T47D (cell line): ENCODE results near the gene FBXO31.

Experiments used
- DNase-seq, 2 experiments: peaks; one replicate each; pipeline versions ENCODE4 v3.0.0 to v3.0.0-alpha.2; 2011 to 2012; ENCODE audit warnings: low read depth in 1 of 2, low spot score in 1 of 2
- JUND ChIP-seq: IDR thresholded peaks from 2 replicates; pipeline ENCODE4 v1.6.1; 2012; ENCODE audit warnings: low read depth
- in situ Hi-C: cut with HindIII; loops from 2 replicates; pipeline ENCODE4 v1.10.0; 2016; ENCODE audit warnings: low sequenced_read_pairs, low pct_unique_long_range_greater_than_20kb

The FBXO31 gene

DNA sequence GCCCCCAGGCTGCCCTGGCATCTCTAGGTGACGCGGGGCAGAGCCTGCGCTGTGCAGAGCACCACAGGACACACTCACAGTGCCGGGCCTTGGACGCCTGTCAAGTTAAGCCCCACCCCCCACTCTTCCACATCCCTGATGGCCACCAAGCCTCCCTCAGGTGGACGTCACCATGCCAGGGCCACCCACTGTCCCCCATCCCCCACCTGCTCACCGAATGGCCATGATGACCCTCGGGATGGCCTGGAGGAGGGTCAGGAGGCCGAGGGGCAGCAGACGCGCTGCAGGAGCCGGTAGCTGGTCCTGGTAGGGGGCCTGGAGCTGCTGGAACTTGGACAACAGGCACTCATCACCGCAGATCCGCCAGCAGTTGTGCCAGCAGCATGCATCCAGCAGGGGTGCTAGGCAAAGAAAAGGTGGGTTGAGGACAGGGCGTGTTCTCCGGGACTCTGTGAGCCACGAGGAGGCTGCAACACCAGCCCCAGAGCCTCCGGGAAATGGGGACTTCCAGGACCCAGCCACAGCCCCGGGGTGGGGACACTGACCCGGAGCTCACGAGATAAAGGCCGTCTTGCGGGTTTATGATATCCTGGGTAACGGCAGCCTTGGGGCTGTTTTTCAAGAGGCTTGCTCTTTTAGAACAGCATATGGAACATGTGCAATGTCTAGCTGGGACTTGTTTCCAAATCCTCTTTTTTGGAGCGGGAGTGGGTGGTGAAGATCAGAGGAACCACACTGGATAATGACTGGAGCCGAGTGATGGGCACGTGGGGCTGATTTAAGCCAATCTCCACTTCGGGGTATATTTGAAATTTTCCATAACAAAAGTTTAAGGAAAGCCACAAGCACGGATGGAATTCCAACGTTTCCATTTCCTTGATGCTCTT, 77.8 kb downstream of the FBXO31 start:
- DNase-seq = no peak
- no peak for TF ChIP-seq JUND
- in situ Hi-C loops = no loop called here

DNA sequence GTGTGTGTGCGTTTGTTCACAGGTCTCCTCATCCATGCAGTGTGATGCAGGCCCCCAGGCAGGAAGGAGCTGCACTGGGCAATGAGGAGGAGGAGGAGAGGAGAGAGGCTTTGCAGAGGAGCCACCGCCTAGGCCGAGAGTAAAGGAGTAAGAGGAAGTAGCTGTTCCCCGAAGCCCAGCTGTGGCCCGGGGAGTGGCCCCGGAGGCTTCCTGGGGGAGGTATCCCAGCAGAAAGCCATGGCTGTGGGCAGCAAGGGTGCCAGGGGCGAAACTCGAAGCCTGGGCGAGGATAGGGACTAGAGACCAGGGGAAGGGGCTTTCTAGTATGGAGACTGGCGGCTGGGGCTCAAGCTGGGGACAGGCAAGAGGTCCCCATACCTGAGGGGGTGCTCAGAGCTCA, 78.6 kb downstream of the FBXO31 start:
- no peak for DNase-seq
- TF ChIP-seq JUND = no peak
- in situ Hi-C loops = no loop called here

DNA sequence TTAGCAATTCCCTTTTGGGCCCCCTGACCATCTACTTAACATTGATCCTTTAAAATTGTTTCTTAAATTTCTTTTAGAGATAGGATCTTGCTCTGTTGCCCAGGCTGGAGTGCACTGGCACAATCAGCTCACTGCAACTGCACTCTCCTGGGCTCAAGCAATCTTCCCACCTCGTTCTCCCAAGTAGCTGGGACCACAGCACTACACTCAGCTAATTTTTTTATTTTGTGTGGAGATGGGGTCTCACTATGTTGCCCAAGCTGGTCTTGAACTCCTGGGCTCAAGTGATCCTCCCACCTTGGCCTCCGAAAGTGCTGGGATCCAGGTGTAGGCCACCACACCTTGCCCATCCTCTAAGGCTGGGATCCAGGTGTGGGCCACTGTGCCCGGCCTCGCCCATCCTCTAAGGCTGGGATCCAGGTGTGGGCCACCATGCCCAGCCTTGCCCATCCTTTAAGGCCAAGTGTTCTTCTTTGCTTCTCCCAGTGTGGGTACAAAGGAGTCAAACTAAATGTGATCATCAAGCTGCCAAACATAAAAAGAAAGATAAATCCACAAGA, 79.5 kb downstream of the FBXO31 start:
- in situ Hi-C loops = no loop called here

DNA sequence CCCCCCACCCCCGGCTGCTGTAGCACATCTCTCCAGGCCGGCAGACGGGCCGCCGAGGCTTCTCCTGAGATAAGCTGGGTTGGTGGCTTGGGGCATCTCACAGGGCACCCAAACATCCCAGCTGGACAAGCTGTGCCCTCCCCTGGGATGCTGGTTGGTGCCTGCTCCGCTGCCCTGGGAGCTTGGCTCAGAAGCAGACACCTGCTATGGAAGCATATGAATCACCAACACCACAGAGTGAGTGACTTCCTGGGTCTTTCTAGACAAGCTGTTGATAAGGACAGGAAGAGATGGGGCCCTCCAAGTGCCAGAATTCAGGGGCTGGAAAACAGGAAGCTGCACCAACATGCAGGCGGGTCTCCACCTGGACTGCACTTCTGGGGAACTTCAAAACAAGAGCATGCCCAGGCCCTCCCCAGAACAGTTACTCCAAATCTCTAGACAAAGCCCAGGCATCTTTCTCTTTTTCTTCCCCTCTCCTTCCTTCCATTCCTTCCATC, 80.1 kb downstream of the FBXO31 start:
- no peak for DNase-seq
- TF ChIP-seq JUND = no peak
- in situ Hi-C loops = no loop called here

More for the DNA sequence above, 79.5 kb downstream of the FBXO31 start:
- DNase-seq = no peak
- no peak for TF ChIP-seq JUND

DNA sequence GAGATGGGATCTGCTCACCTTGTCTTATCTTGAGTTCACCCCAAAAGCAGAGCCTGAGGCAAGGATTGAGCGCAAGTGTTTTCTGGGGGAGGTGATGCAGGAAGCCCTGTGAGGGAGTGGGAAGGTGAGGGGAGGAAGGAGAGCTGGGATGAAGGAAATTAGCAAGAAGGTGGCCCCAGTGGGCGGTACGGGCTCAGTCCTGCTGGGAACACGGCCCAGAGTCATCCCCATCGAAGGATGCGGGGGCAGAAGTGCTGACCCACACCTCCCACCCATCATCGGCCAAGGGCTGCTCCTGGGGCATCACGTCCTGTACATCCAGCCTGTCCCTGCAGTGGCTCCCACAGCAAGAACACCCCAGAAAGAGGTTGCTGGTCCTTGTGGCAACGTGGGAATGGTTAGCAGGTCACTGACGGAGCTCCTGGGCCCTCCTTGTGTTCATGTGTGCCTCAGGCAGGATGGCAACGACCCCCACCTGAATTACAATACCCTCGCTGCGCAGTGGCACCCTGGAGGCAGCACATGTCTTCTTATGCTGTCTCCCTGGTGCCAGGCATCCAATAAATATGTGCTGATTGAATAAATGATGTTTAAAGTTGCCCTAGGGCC, 84.6 kb downstream of the FBXO31 start:
- in situ Hi-C loops = no loop called here
- TF ChIP-seq JUND = no peak
- DNase-seq = no peak

DNA sequence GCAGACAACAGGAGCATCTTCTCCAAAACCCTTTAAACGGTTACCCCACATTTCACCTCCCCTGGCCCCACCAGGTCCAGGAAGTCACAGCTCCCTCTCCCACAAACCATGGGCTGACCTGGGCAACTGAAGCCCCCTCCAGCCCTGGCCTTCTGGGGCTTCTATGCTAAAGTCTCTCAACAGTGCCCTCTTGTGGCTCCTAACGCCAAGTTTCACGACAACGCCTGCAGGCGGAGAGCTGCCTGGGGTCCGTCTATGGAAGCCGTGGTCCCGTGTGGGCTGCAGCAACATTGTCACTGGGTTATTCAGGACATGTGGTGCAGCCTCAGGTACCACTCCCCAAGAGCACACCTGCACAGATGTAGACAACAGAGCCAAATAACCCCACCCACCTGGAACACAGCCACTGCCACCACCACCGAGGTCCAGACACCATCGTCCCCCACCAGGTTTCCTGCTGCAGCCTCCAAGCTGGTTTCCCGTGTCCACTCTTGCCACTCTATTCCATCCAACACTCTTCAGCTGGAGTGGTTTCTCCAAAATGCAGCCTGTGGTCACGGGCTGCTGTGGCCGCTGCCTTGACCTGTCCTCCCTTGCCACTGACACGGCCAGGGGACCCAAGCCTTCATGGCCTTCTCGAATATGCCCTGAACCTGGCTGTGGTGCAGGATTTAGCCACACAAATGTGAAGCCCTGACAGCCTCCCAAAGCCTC, 85.5 kb downstream of the FBXO31 start:
- peak; percentile 39 to 48 for DNase-seq
- in situ Hi-C loops = no loop called here
- TF ChIP-seq JUND = no peak

DNA sequence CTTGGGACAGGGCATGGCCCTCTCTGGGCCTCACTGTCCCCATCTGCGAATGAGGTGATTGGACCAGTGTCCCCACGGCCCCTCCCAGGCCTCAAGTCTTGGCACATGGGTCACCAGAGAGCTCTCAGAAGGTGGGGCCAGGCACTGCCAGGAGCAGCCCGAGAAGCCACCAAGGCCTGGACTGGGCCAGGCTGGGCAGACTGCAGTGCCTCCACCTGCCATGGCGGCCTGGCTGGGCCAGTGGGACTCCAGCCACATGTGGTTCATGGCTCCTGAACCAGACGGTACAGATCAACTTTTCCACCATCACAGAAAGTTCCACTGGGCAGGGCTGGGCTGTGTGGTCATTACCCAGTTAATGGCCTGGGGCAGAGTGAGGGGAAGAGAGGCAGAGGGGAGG, 86.2 kb downstream of the FBXO31 start:
- DNase-seq = no peak
- in situ Hi-C loops = no loop called here

DNA sequence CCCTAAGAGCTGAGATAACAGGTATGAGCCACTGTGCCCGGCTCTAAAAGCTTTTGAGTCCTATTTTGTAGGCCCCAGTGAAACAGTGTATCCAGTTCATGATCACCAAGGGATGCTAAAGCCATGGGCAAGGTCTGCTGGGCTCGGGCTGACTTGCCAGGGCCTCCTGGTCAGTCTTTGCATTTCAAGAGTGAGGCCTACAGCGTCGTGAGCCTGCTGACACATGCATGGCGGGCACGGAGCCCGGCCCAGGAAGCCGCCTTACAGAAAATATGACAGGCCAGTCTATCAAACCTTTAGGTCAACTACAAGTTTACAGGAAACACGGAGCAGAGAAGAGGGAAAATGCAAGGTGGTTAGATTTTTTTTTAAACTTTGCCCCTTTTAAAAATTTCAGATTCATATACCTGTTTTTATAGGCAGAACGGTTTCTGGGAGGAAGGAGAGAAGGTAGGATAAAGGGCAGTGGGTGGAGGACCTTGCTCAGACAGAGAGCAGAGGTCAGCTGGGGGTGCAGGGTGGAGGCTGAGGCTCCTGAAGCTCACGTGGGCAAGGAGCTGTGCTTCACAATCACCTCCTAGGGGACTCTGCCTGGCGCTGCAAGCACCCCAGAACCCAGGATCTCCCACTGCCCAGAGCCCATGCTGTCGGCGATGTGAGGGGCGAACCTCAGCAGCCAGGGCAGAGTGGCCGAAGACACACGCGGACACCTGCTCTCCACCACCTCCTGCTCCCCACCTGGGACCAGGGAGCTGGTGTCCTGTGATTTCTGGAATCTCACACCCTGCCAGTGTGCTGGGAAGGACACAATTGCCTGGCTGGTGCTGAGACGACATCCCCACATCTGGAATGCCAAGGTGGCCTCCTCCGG, 87.7 kb downstream of the FBXO31 start:
- in situ Hi-C loops = no loop called here
- no peak for DNase-seq
- TF ChIP-seq JUND = no peak

More for the DNA sequence above, 86.2 kb downstream of the FBXO31 start:
- no peak for TF ChIP-seq JUND

DNA sequence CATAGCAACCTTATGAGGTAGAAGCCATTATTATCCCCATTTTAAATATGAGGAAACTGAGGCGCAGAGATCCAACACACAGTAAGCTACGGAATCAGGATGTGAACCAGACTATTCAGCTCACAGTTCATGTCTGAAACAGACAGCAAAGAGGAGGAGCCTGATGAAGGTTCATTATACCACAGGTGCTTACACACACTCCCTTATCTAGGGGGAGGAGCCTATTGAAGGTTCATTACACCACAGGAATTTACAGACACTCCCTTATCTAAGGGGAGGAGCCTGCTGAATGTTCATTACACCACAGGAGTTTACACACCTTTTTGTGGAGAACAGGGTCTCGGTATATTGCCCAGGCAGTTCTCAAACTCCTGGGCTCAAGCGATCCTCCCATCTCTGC, 88.3 kb downstream of the FBXO31 start:
- TF ChIP-seq JUND = no peak
- peak in 1 of 2 experiments; percentile 67 for DNase-seq
- in situ Hi-C loops = no loop called here

DNA sequence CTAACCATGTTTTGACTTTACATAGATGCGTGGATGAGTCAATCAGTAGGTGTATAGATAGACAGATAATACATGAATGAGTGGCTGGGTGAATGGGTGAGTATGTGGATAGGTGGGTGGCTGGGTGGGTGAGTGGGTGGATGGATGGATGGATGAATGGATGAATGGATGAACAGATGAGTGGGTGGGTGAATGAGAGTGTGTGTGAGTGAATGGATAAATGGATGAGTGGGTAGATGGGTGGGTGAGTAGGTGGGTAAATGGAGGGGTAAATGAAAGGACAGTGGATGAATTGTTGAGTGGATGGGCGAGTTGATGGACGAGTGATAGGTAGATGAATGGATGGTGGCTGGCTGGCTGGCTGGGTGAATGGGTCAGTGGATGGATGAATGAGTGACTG, 89.6 kb downstream of the FBXO31 start:
- no peak for DNase-seq
- no peak for TF ChIP-seq JUND
- in situ Hi-C loops = no loop called here

DNA sequence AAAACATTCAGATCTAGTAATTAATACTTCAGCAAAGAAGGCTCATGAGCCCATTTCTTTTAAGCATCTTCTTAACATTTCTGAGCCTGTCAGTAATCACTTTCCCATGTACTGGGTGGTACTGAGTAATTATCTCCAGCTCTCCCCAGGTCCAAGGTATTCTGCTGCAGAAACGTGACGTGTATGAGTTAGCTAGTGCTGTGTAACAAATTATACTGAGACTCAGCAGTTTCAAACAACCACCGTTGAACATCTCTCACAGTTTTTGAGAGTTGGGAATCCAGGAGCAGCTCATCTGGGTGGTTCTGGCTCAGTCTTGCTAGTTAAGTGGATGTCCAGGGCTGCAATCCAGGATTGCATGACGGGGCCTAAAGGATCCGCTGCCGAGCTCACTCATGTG, 91.6 kb downstream of the FBXO31 start:
- in situ Hi-C loops = no loop called here
- no peak for TF ChIP-seq JUND

DNA sequence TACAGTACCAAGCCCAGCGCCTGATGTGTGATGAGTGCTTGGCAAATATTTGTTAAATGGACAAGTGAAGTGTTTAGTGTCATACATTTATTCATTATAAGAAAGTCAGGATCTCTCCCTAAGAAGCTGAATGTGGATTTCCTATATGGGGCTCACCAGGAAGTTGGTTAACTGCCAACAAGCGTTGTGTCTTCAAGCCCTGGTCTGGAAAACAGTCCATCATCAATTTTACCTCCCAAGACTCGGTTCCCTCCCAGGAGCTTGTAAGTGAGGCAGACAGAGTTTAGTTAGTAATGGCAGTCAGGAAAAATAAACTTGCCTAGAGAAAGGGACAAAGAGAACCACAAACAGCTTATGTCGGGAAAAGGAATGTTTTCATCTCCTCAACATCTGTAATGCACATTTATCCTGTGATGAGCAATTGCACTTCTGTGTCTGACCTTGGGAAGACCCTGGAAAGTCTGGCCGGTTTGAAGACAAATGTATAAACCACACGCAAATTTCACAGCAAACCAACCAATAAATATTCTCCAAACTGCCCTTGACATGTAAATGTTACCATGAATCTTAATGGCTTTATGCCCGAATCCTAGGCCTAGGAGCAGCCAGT, 94.7 kb downstream of the FBXO31 start:
- TF ChIP-seq JUND = no peak
- no peak for DNase-seq
- in situ Hi-C loops = no loop called here

More for the DNA sequence above, 91.6 kb downstream of the FBXO31 start:
- no peak for DNase-seq
